Chondrocyte (in vitro differentiated cells): ENCODE measurements around the gene SUGCT. TPM values are rescaled to one million over a fixed set of nuclear protein-coding genes. Genes with fewer than 3 reads are reported as not detected.

ENCODE experiments used
- DNase-seq: peaks from one replicate; pipeline ENCODE4 v3.0.0; 2021; ENCODE audit warnings: mixed read lengths, low spot score
- H3K27ac Mint-ChIP-seq: one replicate; pipeline ENCODE4 v1.8.0; 2021; ENCODE audit warnings: mild to moderate bottlenecking, moderate library complexity, mixed read lengths; ENCODE audit not compliant: unreplicated experiment
- H3K27me3 Mint-ChIP-seq: 2 replicates; pipeline ENCODE4 v1.8.0; 2021; ENCODE audit warnings: low read depth, mixed read lengths
- H3K36me3 Mint-ChIP-seq: 2 replicates; pipeline ENCODE4 v1.8.0; 2021; ENCODE audit warnings: low read depth, mixed read lengths
- H3K4me1 Mint-ChIP-seq: 2 replicates; pipeline ENCODE4 v1.8.0; 2021; ENCODE audit warnings: low read depth, mild to moderate bottlenecking, mixed read lengths
- H3K4me3 Mint-ChIP-seq: one replicate; pipeline ENCODE4 v1.8.0; 2021; ENCODE audit warnings: mild to moderate bottlenecking, moderate library complexity, mixed read lengths; ENCODE audit not compliant: unreplicated experiment
- H3K9me3 Mint-ChIP-seq: 2 replicates; pipeline ENCODE4 v1.8.0; 2021; ENCODE audit warnings: low read depth, mixed read lengths
- total RNA-seq: library from RNA; stranded (reverse); gene quantifications from 3 replicates; pipeline ENCODE4 v1.2.1, GENCODE V29; 2021
- TF ChIP-seq, protein P1 (sequence below): fragments of 200-600 bp; sonication (generic); IDR thresholded peaks from 2 replicates; pipeline ENCODE4 v1.5.0; 2021; ENCODE audit warnings: antibody characterized with exemption, mild to moderate bottlenecking, moderate library complexity

SUGCT gene
- total RNA-seq, 1 donor from 2014 or later, result 34.4 TPM

GRCh38 chr7:40474790-40475680 is 340.2 kb downstream of the SUGCT start:
- Mint-ChIP-seq H3K4me3 (no peak overlapping the region), H3K9me3 (peaks cover 8% of the 10 kb centered on the region), H3K27me3 (no peaks in the 10 kb centered on the region), H3K27ac (peak overlapping the region; percentile 22), H3K36me3 (peaks cover 5% of the 10 kb centered on the region), H3K4me1 (peaks cover 49% of the 10 kb centered on the region)
- no peak for DNase-seq
- TF ChIP-seq, protein P1, sequence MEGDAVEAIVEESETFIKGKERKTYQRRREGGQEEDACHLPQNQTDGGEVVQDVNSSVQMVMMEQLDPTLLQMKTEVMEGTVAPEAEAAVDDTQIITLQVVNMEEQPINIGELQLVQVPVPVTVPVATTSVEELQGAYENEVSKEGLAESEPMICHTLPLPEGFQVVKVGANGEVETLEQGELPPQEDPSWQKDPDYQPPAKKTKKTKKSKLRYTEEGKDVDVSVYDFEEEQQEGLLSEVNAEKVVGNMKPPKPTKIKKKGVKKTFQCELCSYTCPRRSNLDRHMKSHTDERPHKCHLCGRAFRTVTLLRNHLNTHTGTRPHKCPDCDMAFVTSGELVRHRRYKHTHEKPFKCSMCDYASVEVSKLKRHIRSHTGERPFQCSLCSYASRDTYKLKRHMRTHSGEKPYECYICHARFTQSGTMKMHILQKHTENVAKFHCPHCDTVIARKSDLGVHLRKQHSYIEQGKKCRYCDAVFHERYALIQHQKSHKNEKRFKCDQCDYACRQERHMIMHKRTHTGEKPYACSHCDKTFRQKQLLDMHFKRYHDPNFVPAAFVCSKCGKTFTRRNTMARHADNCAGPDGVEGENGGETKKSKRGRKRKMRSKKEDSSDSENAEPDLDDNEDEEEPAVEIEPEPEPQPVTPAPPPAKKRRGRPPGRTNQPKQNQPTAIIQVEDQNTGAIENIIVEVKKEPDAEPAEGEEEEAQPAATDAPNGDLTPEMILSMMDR, result no peak

- no peak overlapping the region for H3K4me3 Mint-ChIP-seq
- TF ChIP-seq, protein P1, result no peak
- DNase-seq, result no peak
- H3K36me3 Mint-ChIP-seq, result peaks cover 5% of the 10 kb centered on the region
- H3K27ac Mint-ChIP-seq, result no peak overlapping the region
- H3K27me3 Mint-ChIP-seq, result no peaks in the 10 kb centered on the region
- H3K4me1 Mint-ChIP-seq, result peaks cover 43% of the 10 kb centered on the region
- peaks cover 11% of the 10 kb centered on the region for H3K9me3 Mint-ChIP-seq
Measured at GRCh38 chr7:40475681-40475982, 340.8 kb downstream of the SUGCT start.

- Mint-ChIP-seq H3K27me3 (no peaks in the 10 kb centered on the region), H3K9me3 (peaks cover 11% of the 10 kb centered on the region), H3K4me1 (peaks cover 31% of the 10 kb centered on the region), H3K27ac (peak overlapping the region; percentile 73), H3K4me3 (no peak overlapping the region), H3K36me3 (peaks cover 5% of the 10 kb centered on the region)
- no peak for DNase-seq
- TF ChIP-seq, protein P1, result no peak
Measured at GRCh38 chr7:40477094-40477493, 342.3 kb downstream of the SUGCT start.

DNA sequence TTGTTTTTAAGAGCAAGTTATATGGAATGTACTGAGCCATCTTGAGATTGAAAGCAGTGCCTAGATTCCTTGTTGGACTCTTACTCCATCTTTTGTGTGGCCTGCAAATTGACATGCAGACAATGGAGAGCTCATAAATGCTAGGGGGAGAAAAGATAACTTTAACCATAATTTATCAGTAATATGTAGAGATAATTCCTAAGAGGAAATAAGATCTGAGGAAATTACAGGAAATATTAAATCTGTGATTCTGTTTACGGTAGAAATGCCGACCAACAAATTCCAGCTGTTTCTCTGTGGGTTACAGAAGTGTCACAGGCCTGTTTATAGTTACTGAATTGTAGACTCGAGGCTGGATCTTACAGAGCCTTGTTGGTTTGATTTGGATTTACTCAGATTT is 348.0 kb downstream of the SUGCT start:
- Mint-ChIP-seq H3K4me3 (no peak overlapping the region), H3K9me3 (peaks cover 20% of the 10 kb centered on the region), H3K27me3 (no peaks in the 10 kb centered on the region), H3K36me3 (peaks cover 9% of the 10 kb centered on the region), H3K4me1 (peaks cover 15% of the 10 kb centered on the region), H3K27ac (no peak overlapping the region)
- TF ChIP-seq, protein P1, result no peak
- no peak for DNase-seq

- no peak overlapping the region for H3K27ac Mint-ChIP-seq
- H3K4me3 Mint-ChIP-seq, result no peak overlapping the region
- no peaks in the 10 kb centered on the region for H3K27me3 Mint-ChIP-seq
- peaks cover 28% of the 10 kb centered on the region for H3K9me3 Mint-ChIP-seq
- TF ChIP-seq, protein P1, result peak; percentile 35
- peaks cover 10% of the 10 kb centered on the region for H3K36me3 Mint-ChIP-seq
- peaks cover 14% of the 10 kb centered on the region for H3K4me1 Mint-ChIP-seq
- no peak for DNase-seq
Measured at GRCh38 chr7:40483630-40484029, 348.8 kb downstream of the SUGCT start.
